Ishikawa (cell line): Measurements from ENCODE around the gene INPP5E.

Experiments used
- CEBPB ChIP-seq: IDR thresholded peaks from 2 replicates; pipeline ENCODE4 v1.6.1; 2012
- CREB1 ChIP-seq: IDR thresholded peaks from 2 replicates; pipeline ENCODE4 v1.6.1; 2012; ENCODE audit warnings: low read depth
- EGR1 ChIP-seq: IDR thresholded peaks from 2 replicates; pipeline ENCODE4 v1.6.1; 2012
- EP300 ChIP-seq: IDR thresholded peaks from 2 replicates; pipeline ENCODE4 v1.6.1; 2012; ENCODE audit warnings: borderline replicate concordance
- FOXM1 ChIP-seq: IDR thresholded peaks from 2 replicates; pipeline ENCODE4 v1.6.1; 2012; ENCODE audit warnings: low read depth, borderline replicate concordance
- NFIC ChIP-seq: IDR thresholded peaks from 2 replicates; pipeline ENCODE4 v1.6.1; 2012
- RAD21 ChIP-seq: IDR thresholded peaks from 2 replicates; pipeline ENCODE4 v1.6.1; 2012; ENCODE audit warnings: low read depth
- TAF1 ChIP-seq: IDR thresholded peaks from 2 replicates; pipeline ENCODE4 v1.6.1; 2012; ENCODE audit warnings: low read depth, mild to moderate bottlenecking
- TCF12 ChIP-seq: IDR thresholded peaks from 2 replicates; pipeline ENCODE4 v1.6.1; 2012; ENCODE audit warnings: low read depth
- TEAD4 ChIP-seq: IDR thresholded peaks from 2 replicates; pipeline ENCODE4 v1.6.1; 2012
- USF1 ChIP-seq: IDR thresholded peaks from 2 replicates; pipeline ENCODE4 v1.6.1; 2012
- YY1 ChIP-seq: IDR thresholded peaks from 2 replicates; pipeline ENCODE4 v1.6.1; 2012; ENCODE audit warnings: low read depth
- ZBTB7A ChIP-seq: IDR thresholded peaks from 2 replicates; pipeline ENCODE4 v1.6.1; 2012; ENCODE audit warnings: low read depth
- TF ChIP-seq, protein P1 (sequence below): IDR thresholded peaks from 2 replicates; pipeline ENCODE4 v1.6.1; 2012
- TF ChIP-seq, protein P2 (sequence below): IDR thresholded peaks from 2 replicates; pipeline ENCODE4 v1.6.1; 2012; ENCODE audit warnings: low read depth, mild to moderate bottlenecking

The INPP5E gene

DNA sequence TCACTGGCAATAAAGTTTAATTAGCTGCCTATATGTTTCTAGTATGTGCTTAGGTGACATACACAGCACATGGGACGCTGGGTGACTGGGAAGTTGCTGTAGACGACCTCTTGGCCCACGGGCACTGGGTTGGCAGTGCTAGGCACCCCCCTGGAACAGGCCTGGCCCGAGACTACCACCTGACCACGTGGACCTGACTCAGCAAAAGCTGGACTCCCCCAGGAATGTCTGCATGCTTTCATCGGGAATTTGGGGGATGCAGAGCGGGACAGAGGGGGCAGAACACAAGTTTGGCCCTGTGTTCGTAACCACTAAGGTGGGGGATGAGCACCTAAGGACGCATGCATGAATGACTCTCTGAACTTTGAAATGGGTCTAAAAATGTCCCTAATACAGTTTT lies 16.6 kb upstream of the INPP5E start:
- no peak for TF ChIP-seq TEAD4
- TF ChIP-seq ZBTB7A: no peak

DNA sequence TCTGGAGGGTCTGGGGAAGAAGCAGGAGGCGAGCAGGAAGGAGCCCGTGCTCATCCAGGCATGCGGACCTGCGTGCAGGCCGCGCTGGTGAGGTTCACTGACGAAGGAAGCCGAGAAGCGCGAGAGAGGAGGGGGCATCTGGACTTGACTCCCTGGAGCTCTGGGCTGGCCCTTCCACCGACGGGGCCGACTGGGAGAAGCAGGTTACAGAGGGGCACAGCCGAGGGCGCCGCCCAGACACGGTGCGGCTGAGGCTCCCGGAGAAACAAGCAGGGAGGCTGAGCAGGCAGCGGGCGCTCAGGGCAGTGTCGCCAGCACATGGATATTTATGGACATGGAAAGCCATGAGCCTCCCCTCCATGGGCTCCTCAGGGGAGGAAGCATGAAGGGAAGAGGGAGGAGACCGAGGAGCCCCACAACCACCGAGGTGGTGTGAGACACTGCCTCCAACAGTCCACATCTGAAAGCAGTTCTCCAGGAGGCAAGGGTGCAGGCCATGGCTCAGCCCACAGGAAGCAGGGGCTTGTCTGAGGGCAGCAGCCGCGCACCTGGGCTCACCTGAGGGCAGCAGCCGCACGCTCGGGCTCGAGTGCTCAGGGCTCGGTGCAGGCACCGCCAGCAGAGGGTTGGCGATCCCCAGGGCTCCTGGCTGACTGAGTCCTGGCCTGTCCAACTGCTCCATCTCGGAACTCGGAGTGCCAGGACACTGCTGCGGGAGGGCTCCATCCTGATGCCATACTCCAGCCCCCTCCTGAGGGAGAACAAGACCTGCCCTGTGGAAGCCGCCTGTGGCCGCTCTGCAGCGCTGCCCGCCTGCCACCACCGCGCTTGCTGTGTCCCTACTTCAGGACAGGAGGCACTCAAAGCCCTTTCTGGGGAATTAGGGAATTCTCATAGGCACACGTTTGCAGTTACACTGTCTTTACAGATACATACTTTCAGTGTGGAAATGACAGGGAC lies 15.7 kb upstream of the INPP5E start:
- TF ChIP-seq EGR1: no peak
- TF ChIP-seq NFIC: no peak
- TF ChIP-seq ZBTB7A: no peak
- TF ChIP-seq USF1: no peak
- TF ChIP-seq TCF12: no peak
- TF ChIP-seq FOXM1: no peak
- no peak for TF ChIP-seq CEBPB
- TF ChIP-seq EP300: no peak
- TF ChIP-seq, protein P1, sequence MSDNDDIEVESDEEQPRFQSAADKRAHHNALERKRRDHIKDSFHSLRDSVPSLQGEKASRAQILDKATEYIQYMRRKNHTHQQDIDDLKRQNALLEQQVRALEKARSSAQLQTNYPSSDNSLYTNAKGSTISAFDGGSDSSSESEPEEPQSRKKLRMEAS: no peak
- TF ChIP-seq TEAD4: no peak

- TF ChIP-seq YY1: no peak
- no peak for TF ChIP-seq USF1
- no peak for TF ChIP-seq ZBTB7A
- TF ChIP-seq EGR1: no peak
- TF ChIP-seq EP300: no peak
- no peak for TF ChIP-seq FOXM1
- TF ChIP-seq, protein P1: no peak
These were observed 14.6 kb upstream of the INPP5E start for GRCh38 chr9:136454026-136454796.

- TF ChIP-seq, protein P1: no peak
- TF ChIP-seq EP300 (no peak), NFIC (no peak), ZBTB7A (no peak), RAD21 (no peak), TAF1 (no peak), FOXM1 (no peak), CEBPB (no peak), TEAD4 (no peak), USF1 (no peak), CREB1 (no peak), TCF12 (no peak), EGR1 (no peak), YY1 (no peak)
- TF ChIP-seq, protein P2, sequence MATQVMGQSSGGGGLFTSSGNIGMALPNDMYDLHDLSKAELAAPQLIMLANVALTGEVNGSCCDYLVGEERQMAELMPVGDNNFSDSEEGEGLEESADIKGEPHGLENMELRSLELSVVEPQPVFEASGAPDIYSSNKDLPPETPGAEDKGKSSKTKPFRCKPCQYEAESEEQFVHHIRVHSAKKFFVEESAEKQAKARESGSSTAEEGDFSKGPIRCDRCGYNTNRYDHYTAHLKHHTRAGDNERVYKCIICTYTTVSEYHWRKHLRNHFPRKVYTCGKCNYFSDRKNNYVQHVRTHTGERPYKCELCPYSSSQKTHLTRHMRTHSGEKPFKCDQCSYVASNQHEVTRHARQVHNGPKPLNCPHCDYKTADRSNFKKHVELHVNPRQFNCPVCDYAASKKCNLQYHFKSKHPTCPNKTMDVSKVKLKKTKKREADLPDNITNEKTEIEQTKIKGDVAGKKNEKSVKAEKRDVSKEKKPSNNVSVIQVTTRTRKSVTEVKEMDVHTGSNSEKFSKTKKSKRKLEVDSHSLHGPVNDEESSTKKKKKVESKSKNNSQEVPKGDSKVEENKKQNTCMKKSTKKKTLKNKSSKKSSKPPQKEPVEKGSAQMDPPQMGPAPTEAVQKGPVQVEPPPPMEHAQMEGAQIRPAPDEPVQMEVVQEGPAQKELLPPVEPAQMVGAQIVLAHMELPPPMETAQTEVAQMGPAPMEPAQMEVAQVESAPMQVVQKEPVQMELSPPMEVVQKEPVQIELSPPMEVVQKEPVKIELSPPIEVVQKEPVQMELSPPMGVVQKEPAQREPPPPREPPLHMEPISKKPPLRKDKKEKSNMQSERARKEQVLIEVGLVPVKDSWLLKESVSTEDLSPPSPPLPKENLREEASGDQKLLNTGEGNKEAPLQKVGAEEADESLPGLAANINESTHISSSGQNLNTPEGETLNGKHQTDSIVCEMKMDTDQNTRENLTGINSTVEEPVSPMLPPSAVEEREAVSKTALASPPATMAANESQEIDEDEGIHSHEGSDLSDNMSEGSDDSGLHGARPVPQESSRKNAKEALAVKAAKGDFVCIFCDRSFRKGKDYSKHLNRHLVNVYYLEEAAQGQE: no peak
These were observed 13.7 kb upstream of the INPP5E start for GRCh38 chr9:136453326-136453725.

DNA sequence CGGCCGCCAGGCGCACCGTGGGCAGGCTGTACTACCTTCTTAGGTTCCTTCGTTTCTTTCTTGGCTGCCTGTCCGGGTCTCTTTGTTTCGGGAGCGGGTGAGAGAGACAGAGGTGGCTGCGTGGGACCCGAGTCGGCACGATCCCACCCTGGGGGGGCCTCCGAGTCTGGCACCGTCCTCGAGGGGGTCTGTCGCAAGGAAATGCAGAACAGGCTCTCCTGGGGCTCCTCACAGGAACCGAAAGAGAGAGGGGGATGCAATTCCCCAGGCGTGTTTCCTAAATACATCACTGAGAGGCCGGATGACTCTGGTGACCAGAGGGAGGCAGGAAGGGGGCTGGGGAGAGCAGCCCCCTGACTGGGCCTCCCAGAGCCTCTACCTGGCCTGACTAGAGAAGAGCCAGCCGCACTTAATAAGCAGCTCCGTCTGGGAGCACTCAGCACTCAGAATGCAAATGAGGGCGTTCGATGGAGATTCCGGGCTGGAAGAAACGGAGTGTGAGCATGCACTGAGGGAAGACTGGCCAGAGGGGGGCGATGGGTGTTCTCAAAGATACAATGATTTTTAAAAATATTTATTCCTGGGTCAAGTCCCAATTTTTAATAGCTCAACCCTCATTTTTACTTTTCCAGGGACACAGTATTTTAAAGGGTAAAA lies 11.7 kb upstream of the INPP5E start:
- TF ChIP-seq USF1 (no peak), ZBTB7A (no peak), TEAD4 (no peak), RAD21 (no peak), TAF1 (no peak), CEBPB (no peak), FOXM1 (no peak), TCF12 (no peak)
- TF ChIP-seq, protein P2: no peak
